B cell (primary cell): Measurements from ENCODE around the gene GRPEL1.

Experiments used
- CTCF ChIP-seq: fragments of 200-600 bp; IDR thresholded peaks from one replicate; pipeline ENCODE4 v1.8.0; 2022; ENCODE audit warnings: antibody characterized with exemption, mild to moderate bottlenecking
- EZH2 ChIP-seq: IDR thresholded peaks from 2 replicates; pipeline ENCODE4 v1.6.1; 2012; ENCODE audit warnings: borderline replicate concordance, low read depth, mild to moderate bottlenecking, moderate library complexity, low read length; ENCODE audit not compliant: insufficient read depth, poor library complexity, severe bottlenecking

GRCh38 chr4:7095611-7096155 is 27.8 kb upstream of the GRPEL1 start:
- TF ChIP-seq CTCF (no peak), EZH2 (no peak)
